Endodermal cell (in vitro differentiated cells): ENCODE results near the gene R3HDM1. TPM values are rescaled to one million over a fixed set of nuclear protein-coding genes. Genes with fewer than 3 reads are reported as not detected.
A peak's percentile ranks its signal among the peaks of the same experiment; 100 is the strongest.

Experiments used
- DNase-seq: peaks from one replicate; pipeline ENCODE4 v3.0.0-alpha.2; 2017
- H3K27ac ChIP-seq: 2 replicates; pipeline ENCODE4 v1.5.1; 2013; ENCODE audit warnings: mild to moderate bottlenecking, low read depth, low read length, moderate library complexity
- H3K27me3 ChIP-seq: 2 replicates; pipeline ENCODE4 v1.6.1; 2013; ENCODE audit warnings: mild to moderate bottlenecking, low read length, moderate library complexity; ENCODE audit not compliant: insufficient read depth, control insufficient read depth, poor library complexity, severe bottlenecking
- H3K36me3 ChIP-seq: 2 replicates; pipeline ENCODE4 v1.7.0; 2013; ENCODE audit warnings: mild to moderate bottlenecking, low read length, moderate library complexity; ENCODE audit not compliant: control insufficient read depth, insufficient read depth
- H3K4me1 ChIP-seq: one replicate; pipeline ENCODE4 v1.7.0; 2013; ENCODE audit warnings: low read length; ENCODE audit not compliant: control insufficient read depth, insufficient read depth
- H3K4me3 ChIP-seq: 2 replicates; pipeline ENCODE4 v1.5.1; 2013; ENCODE audit warnings: mild to moderate bottlenecking, low read length, moderate library complexity
- H3K9ac ChIP-seq: 2 replicates; pipeline ENCODE4 v1.6.1; 2013; ENCODE audit warnings: mild to moderate bottlenecking, low read length, moderate library complexity; ENCODE audit not compliant: poor library complexity, severe bottlenecking; ENCODE audit errors: extremely low read depth
- H3K9me3 ChIP-seq: 2 replicates; pipeline ENCODE4 v1.6.1; 2013; ENCODE audit warnings: mild to moderate bottlenecking, low read length, moderate library complexity; ENCODE audit not compliant: control insufficient read depth
- H3K27ac Mint-ChIP-seq: 2 replicates; pipeline ENCODE4 v1.8.0; 2020; ENCODE audit warnings: mixed read lengths
- H3K27me3 Mint-ChIP-seq: 2 replicates; pipeline ENCODE4 v1.8.0; 2021; ENCODE audit warnings: mild to moderate bottlenecking, mixed read lengths; ENCODE audit not compliant: insufficient read depth
- H3K36me3 Mint-ChIP-seq: 2 replicates; pipeline ENCODE4 v1.8.0; 2020; ENCODE audit warnings: low read depth, mixed read lengths
- H3K4me1 Mint-ChIP-seq: 2 replicates; pipeline ENCODE4 v1.8.0; 2020; ENCODE audit warnings: mixed read lengths
- H3K4me3 Mint-ChIP-seq: 2 replicates; pipeline ENCODE4 v1.8.0; 2020; ENCODE audit warnings: mild to moderate bottlenecking, moderate library complexity, mixed read lengths
- H3K9me3 Mint-ChIP-seq: 2 replicates; pipeline ENCODE4 v1.8.0; 2020; ENCODE audit warnings: mild to moderate bottlenecking, mixed read lengths
- CTCF ChIP-seq: fragments of 200-600 bp; sonication (generic); conservative IDR thresholded peaks from 2 replicates; pipeline ENCODE4 v1.5.0; 2021; ENCODE audit warnings: antibody characterized with exemption, mild to moderate bottlenecking
- WGBS, 2 experiments: methylation state at CpG; one replicate each; pipeline versions ENCODE4 v1.1.5 to v1.1.7; 2013; ENCODE audit warnings: missing lambda C conversion rate in 2 of 2, mixed read lengths in 1 of 2; ENCODE audit not compliant: insufficient coverage in 1 of 2, insufficient read length in 1 of 2; 5-methylcytosine and 5-hydroxymethylcytosine counted together
- total RNA-seq, 2 donors: library from RNA; stranded (reverse); fragmentation: NEBNext Ultra II Directional in 1 of 2; extraction: Animal tissue kit (Norgen Biotek cat#: 25700) in 1 of 2; gene quantifications; 2 replicates in 1 of 2; 3 replicates in 1 of 2; pipeline ENCODE4 v1.2.1, GENCODE V29; 2021

The R3HDM1 gene
- total RNA-seq, 2 donors from 2014 or later: 52.6 to 67.0 TPM

GRCh38 chr2:135636982-135637381, 105.7 kb downstream of the R3HDM1 start:
- peaks cover 63% of the 10 kb centered on the region for H3K36me3 ChIP-seq
- no peaks in the 10 kb centered on the region for H3K9me3 Mint-ChIP-seq
- no peaks in the 10 kb centered on the region for H3K4me1 ChIP-seq
- no peaks in the 10 kb centered on the region for H3K27me3 Mint-ChIP-seq
- no peaks in the 10 kb centered on the region for H3K4me1 Mint-ChIP-seq
- no peaks in the 10 kb centered on the region for H3K27me3 ChIP-seq
- peaks cover 42% of the 10 kb centered on the region for H3K36me3 Mint-ChIP-seq
- H3K9me3 ChIP-seq: no peaks in the 10 kb centered on the region
- no peak for DNase-seq
- H3K4me3 ChIP-seq: no peak overlapping the region
- no peak overlapping the region for H3K27ac ChIP-seq
- TF ChIP-seq CTCF: no peak
- H3K4me3 Mint-ChIP-seq: no peak overlapping the region
- WGBS, 2 experiments: 96 to 100% methylated on average over 1 of the region's 1 CpG
- H3K9ac ChIP-seq: no peak overlapping the region
- H3K27ac Mint-ChIP-seq: no peak overlapping the region

- Histone ChIP-seq H3K9ac (no peak overlapping the region), H3K27me3 (no peaks in the 10 kb centered on the region), H3K4me3 (no peak overlapping the region), H3K4me1 (no peaks in the 10 kb centered on the region), H3K36me3 (peaks cover 69% of the 10 kb centered on the region), H3K27ac (no peak overlapping the region), H3K9me3 (no peaks in the 10 kb centered on the region)
- H3K36me3 Mint-ChIP-seq: peaks cover 36% of the 10 kb centered on the region
- H3K27ac Mint-ChIP-seq: peak overlapping the region; percentile 11
- H3K27me3 Mint-ChIP-seq: no peaks in the 10 kb centered on the region
- no peak for DNase-seq
- no peak overlapping the region for H3K4me3 Mint-ChIP-seq
- WGBS, 2 experiments: 92 to 100% methylated on average over 3 to 4 of the region's 4 CpGs
- TF ChIP-seq CTCF: no peak
- no peaks in the 10 kb centered on the region for H3K4me1 Mint-ChIP-seq
- H3K9me3 Mint-ChIP-seq: no peaks in the 10 kb centered on the region
These were observed 106.3 kb downstream of the R3HDM1 start for GRCh38 chr2:135637456-135638087.

- no peaks in the 10 kb centered on the region for H3K27me3 ChIP-seq
- no peak overlapping the region for H3K27ac ChIP-seq
- DNase-seq: no peak
- H3K36me3 ChIP-seq: peaks cover 70% of the 10 kb centered on the region
- Mint-ChIP-seq H3K27me3 (no peaks in the 10 kb centered on the region), H3K36me3 (peaks cover 36% of the 10 kb centered on the region), H3K4me3 (no peak overlapping the region), H3K9me3 (no peaks in the 10 kb centered on the region), H3K27ac (no peak overlapping the region), H3K4me1 (no peaks in the 10 kb centered on the region)
- WGBS, 2 experiments: 87 to 96% methylated on average over 3 of the region's 3 CpGs
- H3K4me1 ChIP-seq: no peaks in the 10 kb centered on the region
- H3K9ac ChIP-seq: no peak overlapping the region
- no peaks in the 10 kb centered on the region for H3K9me3 ChIP-seq
- H3K4me3 ChIP-seq: no peak overlapping the region
- no peak for TF ChIP-seq CTCF
These were observed 107.5 kb downstream of the R3HDM1 start for GRCh38 chr2:135638825-135639224.
